H1 (cell line): ENCODE results near the gene PSMD3. TPM values are rescaled to one million over a fixed set of nuclear protein-coding genes. Genes with fewer than 3 reads are reported as not detected.

Experiments used
- BACH1 ChIP-seq: IDR thresholded peaks from 2 replicates; pipeline ENCODE4 v1.6.1; 2012; ENCODE audit warnings: low read length, improper control_type of control experiment
- BRCA1 ChIP-seq: IDR thresholded peaks from 2 replicates; pipeline ENCODE4 v1.6.1; 2012; ENCODE audit warnings: low read depth, low read length, improper control_type of control experiment
- CBX5 ChIP-seq: fragments of 300-800, 300-1000 bp; sonication (generic); IDR thresholded peaks from 2 replicates; pipeline ENCODE4 v1.7.1; 2016; ENCODE audit warnings: antibody characterized with exemption, low read length, low read depth
- CBX8 ChIP-seq: fragments of 300-800, 300-1000 bp; sonication (generic); IDR thresholded peaks from 2 replicates; pipeline ENCODE4 v1.7.1; 2016; ENCODE audit warnings: low read depth, low read length, borderline replicate concordance
- CEBPB ChIP-seq: IDR thresholded peaks from 2 replicates; pipeline ENCODE4 v1.6.1; 2012; ENCODE audit warnings: low read depth, low read length
- CREB1 ChIP-seq: IDR thresholded peaks from 2 replicates; pipeline ENCODE4 v1.6.1; 2012; ENCODE audit warnings: inconsistent platforms
- EP300 ChIP-seq, 2 experiments: IDR thresholded peaks; 1 replicate in 1 of 2; 2 replicates in 1 of 2; pipeline ENCODE4 v1.6.1; 2011 to 2012; ENCODE audit warnings: low read depth in 2 of 2, low read length in 2 of 2, mild to moderate bottlenecking in 2 of 2, borderline replicate concordance in 1 of 2, inconsistent platforms in 1 of 2, moderate library complexity in 1 of 2
- FOSL1 ChIP-seq: IDR thresholded peaks from 2 replicates; pipeline ENCODE4 v1.6.1; 2011; ENCODE audit warnings: mild to moderate bottlenecking, low read depth, low read length, moderate library complexity; ENCODE audit not compliant: insufficient read depth
- GTF2F1 ChIP-seq: IDR thresholded peaks from 2 replicates; pipeline ENCODE4 v1.6.1; 2012; ENCODE audit warnings: low read depth, low read length, improper control_type of control experiment, borderline replicate concordance
- HDAC6 ChIP-seq: IDR thresholded peaks from one replicate; pipeline ENCODE4 v1.7.1; 2012; ENCODE audit warnings: low read depth, mild to moderate bottlenecking, inconsistent platforms, low read length, moderate library complexity
- JUN ChIP-seq: IDR thresholded peaks from 2 replicates; pipeline ENCODE4 v1.6.1; 2011; ENCODE audit warnings: low read depth, mild to moderate bottlenecking, improper control_type of control experiment, low read length
- JUND ChIP-seq: IDR thresholded peaks from 2 replicates; pipeline ENCODE4 v1.6.1; 2011; ENCODE audit warnings: mild to moderate bottlenecking, improper control_type of control experiment, low read length
- KDM5A ChIP-seq: fragments of 200-600 bp; IDR thresholded peaks from 2 replicates; pipeline ENCODE4 v1.7.1; 2012; ENCODE audit warnings: mild to moderate bottlenecking, low read length, inconsistent platforms, mixed read lengths
- NRF1 ChIP-seq: IDR thresholded peaks from 2 replicates; pipeline ENCODE4 v1.6.1; 2011; ENCODE audit warnings: mild to moderate bottlenecking, low read depth, low read length, improper control_type of control experiment
- PHF8 ChIP-seq: fragments of 200-600 bp; sonication (generic); conservative IDR thresholded peaks from 2 replicates; pipeline ENCODE4 v1.7.1; 2012; ENCODE audit warnings: low read depth, mild to moderate bottlenecking, inconsistent platforms, low read length, moderate library complexity
- POU5F1 ChIP-seq: IDR thresholded peaks from 2 replicates; pipeline ENCODE4 v1.6.1; 2011; ENCODE audit warnings: low read depth, mild to moderate bottlenecking, low read length, moderate library complexity
- RXRA ChIP-seq: IDR thresholded peaks from 2 replicates; pipeline ENCODE4 v1.6.1; 2011; ENCODE audit warnings: low read depth, mild to moderate bottlenecking, low read length, moderate library complexity; ENCODE audit not compliant: insufficient read depth
- SUZ12 ChIP-seq: fragments of 200-600 bp; sonication (generic); IDR thresholded peaks from 2 replicates; pipeline ENCODE4 v1.6.1; 2012; ENCODE audit warnings: mild to moderate bottlenecking, inconsistent platforms, low read length, moderate library complexity, mixed read lengths
- TAF7 ChIP-seq: optimal IDR thresholded peaks from 2 replicates; pipeline ENCODE3; 2011; ENCODE audit warnings: low read depth, mild to moderate bottlenecking, inconsistent platforms, low read length, moderate library complexity, borderline replicate concordance
- ZNF274 ChIP-seq: IDR thresholded peaks from 2 replicates; pipeline ENCODE4 v1.7.0; 2012; ENCODE audit warnings: low read length, borderline replicate concordance; ENCODE audit errors: extremely low read depth
- polyA plus RNA-seq, 7 experiments: library from polyadenylated mRNA; depleted of rRNA in 3 of 7; stranded (reverse) in 5 of 7; unstranded in 2 of 7; fragments of >200 nt in 5 of 7; fragments of 200-250 nt in 2 of 7; gene quantifications; 1 replicate in 5 of 7; 2 replicates in 1 of 7; 4 replicates in 1 of 7; pipeline versions ENCODE4 v1.2.1 to v1.2.3, GENCODE V29; 2011 to 2013; ENCODE audit warnings: missing spikeins in 2 of 7, mixed read lengths in 2 of 7
- total RNA-seq: library from RNA; stranded (reverse); fragmentation: NEBNext Ultra II Directional; extraction: Animal tissue kit (Norgen Biotek cat#: 25700); gene quantifications from 2 replicates; pipeline ENCODE4 v1.2.1, GENCODE V29; 2021
- TF ChIP-seq, protein P1 (sequence below): IDR thresholded peaks from 2 replicates; pipeline ENCODE4 v1.6.1; 2011; ENCODE audit warnings: low read depth, mild to moderate bottlenecking, low read length; ENCODE audit not compliant: insufficient read depth

PSMD3 gene
- total and polyA plus RNA-seq, 2 of the 8 experiments (the other 6 are each of a cell fraction or from before 2014, with no cell fraction given): 151 to 198 TPM

DNA sequence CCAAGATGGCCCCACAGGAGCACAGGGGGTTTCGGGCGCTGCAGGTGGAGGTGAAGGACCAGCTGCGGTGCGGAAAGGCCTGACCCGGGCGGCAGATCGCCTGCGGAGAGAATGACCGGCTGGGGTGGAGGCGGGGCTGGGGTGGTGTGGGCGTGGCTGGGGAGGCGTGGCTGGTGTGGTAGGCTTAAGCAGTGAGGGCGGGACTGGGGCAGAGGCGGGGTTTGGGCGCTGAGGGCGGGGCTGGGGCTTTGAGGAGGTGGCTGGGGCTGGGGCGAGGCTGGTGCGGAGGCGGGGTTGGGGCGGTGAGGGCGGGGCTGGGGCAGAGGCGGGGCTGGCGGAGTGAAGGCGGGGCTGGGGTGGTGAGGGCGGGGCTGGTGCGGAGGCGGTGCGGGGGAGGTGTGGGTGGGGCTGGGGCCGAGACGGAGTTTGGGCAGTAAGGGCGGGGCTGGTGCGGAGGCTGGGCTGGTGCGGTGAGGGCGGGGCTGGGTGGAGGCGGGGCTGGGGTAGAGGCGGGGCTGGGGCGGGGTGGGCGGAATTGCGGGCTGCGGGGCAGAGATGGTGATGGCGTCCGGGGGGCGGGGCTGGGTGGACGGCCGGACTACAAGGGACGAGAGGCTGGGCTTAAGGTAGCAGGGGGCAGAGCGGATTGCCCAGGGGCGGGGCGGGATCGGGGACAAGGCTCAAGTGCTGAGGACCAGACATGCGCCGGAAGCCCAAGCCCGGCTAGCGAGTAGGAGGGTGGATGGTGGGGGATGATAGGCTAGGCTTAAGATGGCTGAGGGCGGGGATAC lies 27.7 kb upstream of the PSMD3 start (continued):
- TF ChIP-seq CBX5 (no peak), JUN (no peak), SUZ12 (no peak), CEBPB (no peak), RXRA (no peak), EP300 (IDR thresholded peaks at IDR 0.05; ENCODE audit: borderline replicate concordance in 1 of 2, low read depth in 2 of 2, low read length in 2 of 2) (no peak), ZNF274 (no peak), KDM5A (no peak), HDAC6 (no peak), CBX8 (no peak), TAF7 (no peak), CREB1 (0 out of 2 replicates have a peak, but pooled peaks have one; percentile 21), BRCA1 (no peak), JUND (no peak), GTF2F1 (no peak), POU5F1 (no peak), NRF1 (peak; percentile 39), BACH1 (no peak), FOSL1 (no peak), PHF8 (0 out of 2 replicates have a peak, but pooled peaks have one; percentile 33)
- TF ChIP-seq, protein P1, sequence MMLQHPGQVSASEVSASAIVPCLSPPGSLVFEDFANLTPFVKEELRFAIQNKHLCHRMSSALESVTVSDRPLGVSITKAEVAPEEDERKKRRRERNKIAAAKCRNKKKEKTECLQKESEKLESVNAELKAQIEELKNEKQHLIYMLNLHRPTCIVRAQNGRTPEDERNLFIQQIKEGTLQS: no peak
